ENCODE results near the gene EIF5. TPM values are rescaled to one million over a fixed set of nuclear protein-coding genes. Genes with fewer than 3 reads are reported as not detected.

EIF5 gene
- total RNA-seq, 2 donors from 2014 or later = 246 to 316 TPM

GRCh38 chr14:103336191-103336590 lies 2.2 kb downstream of the EIF5 start:
- no peak for ATAC-seq
- H3K9me3 Mint-ChIP-seq = no peaks in the 10 kb centered on the region
- peaks cover 32 to 40% of the 10 kb centered on the region in 2 donors for H3K4me1 Mint-ChIP-seq (ENCODE audit: low read depth in 2 of 2)
- peak; percentile 59 for DNase-seq (ENCODE audit: low spot score)
- H3K27ac Mint-ChIP-seq = peak overlapping the region; percentile 73 to 81
- H3K4me3 Mint-ChIP-seq = peak overlapping the region; percentile 94
- H3K27me3 Mint-ChIP-seq = no peaks in the 10 kb centered on the region
- H3K36me3 Mint-ChIP-seq = peaks cover 54% of the 10 kb centered on the region

GRCh38 chr14:103337794-103338193 lies 3.8 kb downstream of the EIF5 start:
- DNase-seq (ENCODE audit: low spot score) (no peak), ATAC-seq (no peak)
- Mint-ChIP-seq H3K27me3 (no peaks in the 10 kb centered on the region), H3K4me1 (ENCODE audit: low read depth in 2 of 2) (peaks cover 29 to 40% of the 10 kb centered on the region in 2 donors), H3K9me3 (no peaks in the 10 kb centered on the region), H3K4me3 (no peak overlapping the region), H3K36me3 (peaks cover 69% of the 10 kb centered on the region), H3K27ac (peak overlapping the region in 1 of 2 donors; percentile 68)

DNA sequence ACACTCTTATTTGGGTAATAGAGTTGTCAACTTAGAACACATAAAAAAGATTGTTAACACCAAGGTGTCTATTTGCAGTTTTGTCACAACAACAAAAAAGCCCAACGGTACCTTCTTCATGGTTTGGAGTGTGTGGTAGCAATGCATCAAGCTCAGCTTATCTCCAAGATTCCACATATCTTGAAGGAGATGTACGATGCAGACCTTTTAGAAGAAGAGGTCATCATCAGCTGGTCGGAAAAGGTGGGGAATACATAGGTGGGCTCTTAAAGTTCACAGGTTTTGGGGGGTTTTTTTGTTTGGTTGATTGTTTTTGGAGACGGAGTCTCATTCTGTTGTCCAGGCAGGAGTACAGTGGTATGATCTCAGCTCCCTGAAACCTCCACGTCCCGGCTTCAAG lies 5.5 kb downstream of the EIF5 start:
- no peaks in the 10 kb centered on the region for H3K27me3 Mint-ChIP-seq
- H3K9me3 Mint-ChIP-seq = no peaks in the 10 kb centered on the region
- peaks cover 31 to 40% of the 10 kb centered on the region in 2 donors for H3K4me1 Mint-ChIP-seq (ENCODE audit: low read depth in 2 of 2)
- ATAC-seq = no peak
- no peak for DNase-seq (ENCODE audit: low spot score)
- peaks cover 82% of the 10 kb centered on the region for H3K36me3 Mint-ChIP-seq
- peak overlapping the region; percentile 0 to 22 for H3K27ac Mint-ChIP-seq
- H3K4me3 Mint-ChIP-seq = no peak overlapping the region

DNA sequence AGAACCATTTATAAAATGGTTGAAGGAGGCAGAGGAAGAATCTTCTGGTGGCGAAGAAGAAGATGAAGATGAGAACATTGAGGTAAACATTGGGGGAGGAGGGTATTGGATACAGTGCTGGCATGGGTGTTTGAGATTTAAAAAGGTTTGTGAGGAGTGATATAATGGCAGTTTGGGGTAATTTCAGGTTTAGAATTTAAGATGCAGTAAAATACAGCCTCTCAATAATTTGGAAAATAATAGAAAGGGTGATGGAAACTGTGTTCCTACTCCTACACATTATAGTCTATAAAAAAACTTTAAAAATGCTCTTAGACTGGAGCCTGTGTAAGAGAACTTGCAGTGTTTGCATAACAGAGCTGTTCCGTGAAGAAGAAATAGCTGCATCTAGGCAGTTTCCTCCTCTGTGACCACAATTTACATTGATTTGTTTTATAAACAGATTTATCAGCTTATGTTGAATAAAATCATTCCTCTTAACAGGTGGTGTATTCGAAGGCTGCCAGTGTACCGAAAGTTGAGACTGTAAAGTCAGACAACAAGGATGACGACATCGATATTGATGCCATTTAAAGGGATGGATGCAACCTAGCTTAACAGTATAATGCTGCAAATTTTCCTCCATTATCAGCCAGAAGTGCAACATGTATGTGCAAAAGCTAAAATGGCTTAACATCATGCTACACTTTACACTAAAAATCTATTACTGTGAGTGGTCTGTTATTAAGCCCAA lies 6.6 kb downstream of the EIF5 start:
- no peak overlapping the region for H3K4me3 Mint-ChIP-seq
- H3K36me3 Mint-ChIP-seq = peaks cover 79% of the 10 kb centered on the region
- ATAC-seq (no peak), DNase-seq (ENCODE audit: low spot score) (no peak)
- no peaks in the 10 kb centered on the region for H3K9me3 Mint-ChIP-seq
- peaks cover 28 to 34% of the 10 kb centered on the region in 2 donors for H3K4me1 Mint-ChIP-seq (ENCODE audit: low read depth in 2 of 2)
- peak overlapping the region; percentile 0 to 22 for H3K27ac Mint-ChIP-seq
- H3K27me3 Mint-ChIP-seq = no peaks in the 10 kb centered on the region

DNA sequence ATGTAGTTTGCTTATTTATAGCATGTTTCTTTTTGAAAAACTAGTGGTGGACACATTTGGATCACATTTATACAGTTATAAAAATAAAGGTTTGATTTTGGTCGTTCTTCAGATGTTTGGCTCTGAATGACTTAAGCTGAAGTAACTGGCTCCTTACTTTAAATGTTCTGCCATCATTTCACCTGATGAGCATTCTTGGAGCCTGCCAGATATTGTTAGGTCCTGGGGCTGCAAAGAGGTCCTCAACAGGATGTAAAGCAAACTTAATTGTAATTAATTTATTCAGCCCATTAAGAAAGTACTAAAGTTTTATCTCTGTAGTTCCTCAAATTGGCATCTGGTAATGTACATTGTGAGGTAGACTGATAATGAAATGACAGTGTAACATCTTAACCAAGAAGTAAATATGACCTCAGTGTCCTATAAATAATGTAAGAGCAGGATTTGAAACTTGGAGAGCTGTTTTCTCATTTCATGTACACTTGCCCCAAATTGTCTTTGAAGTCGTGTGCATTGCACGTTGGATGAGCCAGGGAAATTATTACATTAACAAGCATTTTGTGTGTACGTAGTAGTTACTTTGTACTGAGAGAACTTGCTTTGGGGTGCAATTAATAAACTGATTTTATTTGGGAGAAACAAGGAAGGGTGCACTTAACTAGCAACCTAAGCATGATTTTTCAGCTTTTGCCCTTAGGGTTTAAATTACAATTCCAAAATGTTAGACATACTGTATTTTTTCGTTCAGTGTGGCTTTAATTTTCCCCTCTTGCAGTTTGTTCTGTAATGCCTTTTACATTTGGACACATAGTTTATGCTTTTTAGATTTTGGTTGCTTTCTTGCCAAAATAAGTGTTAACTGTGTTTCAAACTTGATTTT lies 7.5 kb downstream of the EIF5 start:
- DNase-seq (ENCODE audit: low spot score) (peak; percentile 10), ATAC-seq (no peak)
- Mint-ChIP-seq H3K27ac (no peak overlapping the region), H3K4me1 (ENCODE audit: low read depth in 2 of 2) (peaks cover 21 to 27% of the 10 kb centered on the region in 2 donors), H3K36me3 (peaks cover 71% of the 10 kb centered on the region), H3K4me3 (no peak overlapping the region), H3K27me3 (no peaks in the 10 kb centered on the region), H3K9me3 (no peaks in the 10 kb centered on the region)

DNA sequence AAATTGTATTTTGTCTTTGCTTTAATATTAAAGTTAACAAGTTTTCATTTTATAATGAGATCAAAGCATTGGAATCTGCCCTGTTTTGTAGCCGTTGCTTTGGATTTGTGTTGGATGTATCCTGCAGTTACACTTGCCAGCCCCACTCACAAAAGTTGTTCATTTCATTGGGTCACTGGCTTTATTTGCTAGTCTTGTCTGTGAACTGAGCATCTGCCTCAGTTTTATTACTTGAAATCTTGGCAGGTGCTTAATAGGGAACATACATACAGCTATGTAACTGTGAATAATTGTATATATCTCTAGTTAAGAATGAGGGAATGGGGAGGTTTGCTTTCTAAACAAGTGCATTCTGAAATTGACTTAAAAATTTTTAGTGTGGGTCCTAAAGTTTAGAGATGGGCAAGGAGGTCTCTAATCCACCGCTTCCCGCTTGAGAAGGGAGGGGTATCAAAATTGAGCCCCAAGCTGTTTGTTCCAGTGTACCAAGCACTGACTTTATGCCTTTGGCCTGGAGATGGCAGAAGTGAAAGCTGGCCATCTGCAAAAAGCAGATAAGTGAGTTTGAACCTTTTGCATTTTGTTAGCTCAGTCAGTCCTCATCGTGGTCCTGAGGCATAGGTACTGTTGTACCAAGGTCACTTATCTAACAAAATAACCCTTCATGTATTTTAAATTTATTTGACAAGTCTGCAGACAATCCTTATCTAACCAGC lies 9.3 kb downstream of the EIF5 start:
- peaks cover 56% of the 10 kb centered on the region for H3K36me3 Mint-ChIP-seq
- ATAC-seq = no peak
- no peak for DNase-seq (ENCODE audit: low spot score)
- no peaks in the 10 kb centered on the region for H3K9me3 Mint-ChIP-seq
- peaks cover 18 to 21% of the 10 kb centered on the region in 2 donors for H3K4me1 Mint-ChIP-seq (ENCODE audit: low read depth in 2 of 2)
- no peaks in the 10 kb centered on the region for H3K27me3 Mint-ChIP-seq
- H3K4me3 Mint-ChIP-seq = no peak overlapping the region
- H3K27ac Mint-ChIP-seq = no peak overlapping the region

DNA sequence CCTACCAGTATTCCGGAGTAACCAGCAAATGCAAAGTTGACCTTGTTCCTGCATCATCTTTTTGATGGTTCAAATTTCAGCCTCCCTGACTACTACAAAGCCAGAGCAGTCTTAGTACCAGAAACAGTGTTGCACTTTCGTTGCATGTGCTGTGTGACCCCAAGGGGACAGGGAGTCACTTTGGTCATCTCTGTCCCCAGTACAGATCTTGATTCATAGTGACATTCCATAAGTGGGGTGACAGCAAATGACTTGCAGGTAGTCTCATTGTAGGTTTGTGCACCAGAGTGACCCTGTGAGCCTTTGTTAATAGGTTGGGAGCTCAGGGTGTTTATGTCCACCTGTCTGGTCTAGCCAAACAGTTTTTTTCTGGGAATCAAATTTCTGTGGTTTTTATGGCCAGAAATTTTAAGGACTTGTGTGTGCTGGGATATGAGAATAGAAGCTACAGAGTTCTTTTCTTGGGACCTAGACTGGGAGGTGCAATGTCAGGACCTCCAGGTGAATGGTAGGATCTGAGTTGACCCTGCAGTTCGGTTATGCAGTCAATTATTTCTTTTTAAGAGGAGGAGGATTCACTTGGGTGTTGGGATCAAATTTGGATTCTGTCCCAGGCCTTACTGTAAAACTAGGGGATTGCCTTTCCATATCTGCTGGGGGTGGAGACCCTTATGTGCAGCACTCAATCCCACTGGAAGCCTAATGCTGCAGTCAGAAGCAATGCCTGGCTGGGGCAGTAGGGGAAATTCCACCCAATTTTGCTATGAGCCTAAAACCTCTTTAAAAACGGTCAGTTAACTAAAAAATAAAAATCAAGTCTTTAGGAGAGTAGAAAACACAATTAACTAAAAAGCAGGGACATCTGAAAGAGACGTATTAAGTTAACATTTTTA lies 10.1 kb downstream of the EIF5 start:
- H3K27ac Mint-ChIP-seq = no peak overlapping the region

DNA sequence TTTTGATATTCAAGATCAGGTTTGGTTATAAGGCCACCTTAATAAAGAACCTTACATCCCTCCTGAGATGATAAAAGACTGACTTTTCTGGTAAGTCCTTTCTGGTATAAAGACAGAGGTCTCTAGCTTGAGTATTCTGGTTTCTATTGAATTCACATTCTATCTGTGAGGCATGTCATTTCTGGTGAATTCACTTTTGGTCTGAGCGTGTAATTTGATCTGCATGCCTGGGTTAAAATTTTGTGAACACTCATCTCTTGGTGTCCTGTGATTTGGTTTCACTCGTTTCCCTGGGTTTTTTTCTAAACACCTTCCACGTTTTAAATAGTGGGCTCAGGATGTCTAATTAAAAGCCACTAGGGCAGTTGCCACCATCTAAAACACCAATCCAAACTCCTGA lies 12.2 kb downstream of the EIF5 start:
- DNase-seq (ENCODE audit: low spot score) (no peak), ATAC-seq (no peak)
- no peaks in the 10 kb centered on the region for H3K9me3 Mint-ChIP-seq
- peaks cover 31% of the 10 kb centered on the region for H3K36me3 Mint-ChIP-seq
- H3K4me1 Mint-ChIP-seq (ENCODE audit: low read depth in 2 of 2) = peaks cover 0 to 11% of the 10 kb centered on the region in 2 donors
- H3K27ac Mint-ChIP-seq = no peak overlapping the region
- no peak overlapping the region for H3K4me3 Mint-ChIP-seq
- peaks cover 0 to under 1% of the 10 kb centered on the region in 2 donors for H3K27me3 Mint-ChIP-seq

More for the DNA sequence above, 10.1 kb downstream of the EIF5 start:
- DNase-seq (ENCODE audit: low spot score) (no peak), ATAC-seq (no peak)
- Mint-ChIP-seq H3K4me3 (no peak overlapping the region), H3K9me3 (no peaks in the 10 kb centered on the region), H3K27me3 (no peaks in the 10 kb centered on the region), H3K36me3 (peaks cover 48% of the 10 kb centered on the region), H3K4me1 (ENCODE audit: low read depth in 2 of 2) (peaks cover 14 to 15% of the 10 kb centered on the region in 2 donors)

- H3K4me3 Mint-ChIP-seq = no peak overlapping the region
- ATAC-seq = no peak
Observed at GRCh38 chr14:103347091-103347815, 13.2 kb downstream of the EIF5 start.

GRCh38 chr14:103348154-103348553 lies 14.1 kb downstream of the EIF5 start:
- DNase-seq (ENCODE audit: low spot score) (no peak), ATAC-seq (no peak)
- Mint-ChIP-seq H3K4me3 (no peak overlapping the region), H3K27me3 (peaks cover 6 to 8% of the 10 kb centered on the region in 2 donors), H3K9me3 (no peaks in the 10 kb centered on the region), H3K4me1 (ENCODE audit: low read depth in 2 of 2) (peaks cover 0 to 10% of the 10 kb centered on the region in 2 donors), H3K36me3 (peaks cover 16% of the 10 kb centered on the region), H3K27ac (no peak overlapping the region)

More at GRCh38 chr14:103347091-103347815, 13.2 kb downstream of the EIF5 start:
- DNase-seq (ENCODE audit: low spot score) = no peak
- Mint-ChIP-seq H3K27ac (peak overlapping the region in 1 of 2 donors; percentile 44), H3K36me3 (peaks cover 21% of the 10 kb centered on the region), H3K9me3 (no peaks in the 10 kb centered on the region), H3K27me3 (peaks cover 2 to 3% of the 10 kb centered on the region in 2 donors), H3K4me1 (ENCODE audit: low read depth in 2 of 2) (peaks cover 0 to 11% of the 10 kb centered on the region in 2 donors)

- ATAC-seq = peak in 1 of 2 donors; percentile 52
- Mint-ChIP-seq H3K27ac (no peak overlapping the region), H3K9me3 (no peaks in the 10 kb centered on the region), H3K4me1 (ENCODE audit: low read depth in 2 of 2) (peaks cover 0 to 9% of the 10 kb centered on the region in 2 donors), H3K36me3 (no peaks in the 10 kb centered on the region), H3K4me3 (no peak overlapping the region), H3K27me3 (peaks cover 8% of the 10 kb centered on the region in 2 donors)
- no peak for DNase-seq (ENCODE audit: low spot score)
Observed at GRCh38 chr14:103349982-103350381, 15.9 kb downstream of the EIF5 start.

DNA sequence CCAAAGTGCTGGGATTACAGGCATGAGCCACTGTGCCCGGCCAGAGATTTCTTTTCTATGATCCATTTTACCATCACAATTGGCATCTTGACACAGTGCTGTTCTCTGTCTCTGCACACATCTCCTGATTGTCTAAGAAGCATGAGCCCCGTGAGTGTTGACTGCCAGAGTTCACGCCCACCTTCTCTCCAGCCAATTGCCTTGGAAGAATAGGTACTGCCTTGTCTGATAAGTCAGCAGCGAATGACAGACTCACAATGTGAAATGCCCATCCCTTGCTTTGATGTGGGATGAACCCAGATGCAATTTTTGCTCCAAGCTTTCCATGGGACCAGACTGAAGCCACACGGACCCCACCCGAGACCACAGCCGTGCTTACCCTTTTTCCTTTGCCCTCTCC lies 19.3 kb downstream of the EIF5 start:
- H3K4me3 Mint-ChIP-seq = no peak overlapping the region
- peaks cover 8% of the 10 kb centered on the region in 2 donors for H3K27me3 Mint-ChIP-seq
- H3K9me3 Mint-ChIP-seq = no peaks in the 10 kb centered on the region
- H3K4me1 Mint-ChIP-seq (ENCODE audit: low read depth in 2 of 2) = peaks cover 0 to 3% of the 10 kb centered on the region in 2 donors
- no peaks in the 10 kb centered on the region for H3K36me3 Mint-ChIP-seq
- ATAC-seq (no peak), DNase-seq (ENCODE audit: low spot score) (no peak)
- H3K27ac Mint-ChIP-seq = no peak overlapping the region

Measured in natural killer cell treated with Interleukin-12 subunit alpha and Interleukin-12 subunit beta and Interleukin-15 and Interleukin-18, amount 100 ng/mL, for 72 hours (primary cell).